ENCODE data around the gene POLR3E. TPM values are rescaled to one million over a fixed set of nuclear protein-coding genes. Genes with fewer than 3 reads are reported as not detected.

POLR3E gene
- polyA plus RNA-seq, 1 donor (not counting 4 experiments of a cell fraction or from before 2014, with no cell fraction given), result 74.0 TPM

DNA sequence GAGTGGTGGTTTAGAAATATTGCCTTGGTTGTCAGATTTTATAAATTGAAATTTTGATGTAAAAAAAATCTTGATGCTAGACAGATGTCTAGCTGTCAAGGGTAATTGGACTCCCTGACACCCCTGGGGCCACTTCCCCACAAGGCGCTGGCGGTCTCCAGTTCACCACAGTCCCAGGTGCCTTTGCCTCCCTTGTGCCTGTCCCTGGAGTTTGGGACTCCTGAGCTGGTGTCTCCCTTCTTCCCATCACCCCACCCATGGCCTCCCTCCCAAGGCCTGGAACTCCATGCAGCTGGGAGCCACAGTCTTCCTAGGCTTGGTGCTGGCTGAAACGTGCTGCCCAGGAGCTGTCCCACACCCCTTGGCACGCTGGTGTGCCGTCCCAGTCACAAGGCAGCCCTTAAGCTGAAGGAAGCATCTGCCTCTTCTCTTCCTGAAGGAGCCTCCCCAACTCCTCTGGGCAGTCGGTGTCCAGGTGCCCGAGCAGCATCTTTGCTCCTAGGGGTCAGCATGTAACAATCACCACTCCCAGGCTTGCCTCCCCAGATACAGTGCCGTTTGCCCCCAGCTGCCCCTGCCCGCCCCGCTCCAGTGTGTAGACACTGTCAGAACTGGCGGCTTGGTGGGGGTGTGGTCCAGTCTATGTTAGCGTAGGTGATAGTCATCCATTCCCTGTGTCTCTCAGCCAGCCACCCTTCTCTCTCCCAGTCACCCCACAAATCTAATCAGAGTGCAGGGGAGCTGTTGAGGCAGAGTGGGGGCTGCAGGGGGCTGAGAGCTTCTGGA is 26.2 kb downstream of the POLR3E start:
- no peaks in the 10 kb centered on the region for H3K4me1 ChIP-seq (ENCODE audit: control insufficient read depth, extremely low read depth, insufficient read depth, low read length)
- no peak for DNase-seq (ENCODE audit: low read depth, low spot score)
- peaks cover 2% of the 10 kb centered on the region for H4K20me1 ChIP-seq (ENCODE audit: control insufficient read depth, extremely low read depth, insufficient read depth, low read length)
- H3K27ac ChIP-seq (ENCODE audit: control insufficient read depth, insufficient read depth, low read length), result no peak overlapping the region
- no peak overlapping the region for H2AFZ ChIP-seq (ENCODE audit: control insufficient read depth, low read length)
- no peaks in the 10 kb centered on the region for H3K27me3 ChIP-seq (ENCODE audit: control insufficient read depth, extremely low read depth, insufficient read depth, low read length)
- dilution Hi-C loops (cut with MboI; ENCODE audit: extremely low pct_ligation_motif_present, low sequenced_read_pairs), result no loop called here
- no peak for FAIRE-seq
- TF ChIP-seq, protein P1, sequence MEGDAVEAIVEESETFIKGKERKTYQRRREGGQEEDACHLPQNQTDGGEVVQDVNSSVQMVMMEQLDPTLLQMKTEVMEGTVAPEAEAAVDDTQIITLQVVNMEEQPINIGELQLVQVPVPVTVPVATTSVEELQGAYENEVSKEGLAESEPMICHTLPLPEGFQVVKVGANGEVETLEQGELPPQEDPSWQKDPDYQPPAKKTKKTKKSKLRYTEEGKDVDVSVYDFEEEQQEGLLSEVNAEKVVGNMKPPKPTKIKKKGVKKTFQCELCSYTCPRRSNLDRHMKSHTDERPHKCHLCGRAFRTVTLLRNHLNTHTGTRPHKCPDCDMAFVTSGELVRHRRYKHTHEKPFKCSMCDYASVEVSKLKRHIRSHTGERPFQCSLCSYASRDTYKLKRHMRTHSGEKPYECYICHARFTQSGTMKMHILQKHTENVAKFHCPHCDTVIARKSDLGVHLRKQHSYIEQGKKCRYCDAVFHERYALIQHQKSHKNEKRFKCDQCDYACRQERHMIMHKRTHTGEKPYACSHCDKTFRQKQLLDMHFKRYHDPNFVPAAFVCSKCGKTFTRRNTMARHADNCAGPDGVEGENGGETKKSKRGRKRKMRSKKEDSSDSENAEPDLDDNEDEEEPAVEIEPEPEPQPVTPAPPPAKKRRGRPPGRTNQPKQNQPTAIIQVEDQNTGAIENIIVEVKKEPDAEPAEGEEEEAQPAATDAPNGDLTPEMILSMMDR (optimal IDR thresholded peaks at IDR 0.05 in 1 of 3, IDR thresholded peaks at IDR 0.05 in 1 of 3, conservative IDR thresholded peaks at IDR 0.05 in 1 of 3; ENCODE audit: extremely low read depth in 1 of 3, insufficient read depth in 2 of 3, low read length in 3 of 3), result no peak
- TF ChIP-seq EZH2 (IDR thresholded peaks at IDR 0.05; ENCODE audit: low read length), result no peak
- H3K4me2 ChIP-seq (ENCODE audit: control insufficient read depth, extremely low read depth, insufficient read depth, low read depth, low read length), result no peak overlapping the region
- no peak overlapping the region for H3K4me3 ChIP-seq (ENCODE audit: control insufficient read depth in 2 of 3, extremely low read depth in 1 of 3, insufficient read depth in 2 of 3, low read depth in 1 of 3, low read length in 3 of 3)
- no peak overlapping the region for H3K9ac ChIP-seq (ENCODE audit: control insufficient read depth, extremely low read depth, insufficient read depth, low read length)
- no peaks in the 10 kb centered on the region for H3K9me1 ChIP-seq (ENCODE audit: control insufficient read depth, extremely low read depth, insufficient read depth, low read length)
- H3K36me3 ChIP-seq (ENCODE audit: control insufficient read depth in 2 of 2, extremely low read depth in 1 of 2, insufficient read depth in 2 of 2, low read length in 2 of 2), result peaks cover 20 to 57% of the 10 kb centered on the region in 2 experiments
- no peaks in the 10 kb centered on the region for H3K9me3 ChIP-seq (ENCODE audit: control insufficient read depth, low read depth, low read length)
- peaks cover 12% of the 10 kb centered on the region for H3K79me2 ChIP-seq (ENCODE audit: control insufficient read depth, insufficient read depth, low read length)

DNA sequence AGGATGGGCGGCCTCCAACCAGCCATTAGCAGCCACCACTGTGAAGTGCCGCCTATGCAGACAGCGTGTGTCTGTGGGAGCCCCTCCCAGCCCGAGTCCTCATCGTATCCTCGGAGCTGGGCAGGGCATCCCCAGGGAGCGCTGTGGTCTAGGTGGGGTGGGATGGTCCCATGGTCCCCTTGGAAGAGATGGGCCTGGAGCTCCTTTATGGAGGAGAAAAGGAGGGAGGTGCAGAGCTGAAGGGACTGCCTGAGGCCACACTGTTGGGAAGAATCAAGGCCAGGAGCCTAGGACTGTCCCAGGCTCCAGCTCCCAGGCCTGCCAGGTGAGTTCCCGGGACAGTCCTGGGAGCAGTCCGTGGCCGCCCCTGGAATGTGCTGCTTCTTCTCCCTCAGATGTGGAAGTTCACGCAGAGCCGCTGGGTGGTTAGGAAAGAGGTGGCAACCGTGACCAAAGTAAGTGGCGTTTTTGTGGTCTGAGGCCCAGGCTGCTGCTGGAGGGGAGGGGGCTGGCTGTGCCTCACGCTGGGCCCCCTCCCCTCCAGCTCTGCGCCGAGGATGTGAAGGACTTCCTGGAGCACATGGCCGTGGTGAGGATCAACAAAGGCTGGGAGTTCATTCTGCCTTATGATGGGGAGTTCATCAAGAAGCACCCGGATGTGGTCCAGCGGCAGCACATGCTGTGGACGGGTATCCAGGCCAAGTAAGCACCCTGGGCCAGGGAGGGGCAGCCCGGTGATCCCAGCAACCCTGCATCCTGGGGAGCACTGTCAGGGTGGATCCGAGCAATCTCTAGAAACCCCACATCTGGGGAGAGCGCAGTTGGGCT is 27.0 kb downstream of the POLR3E start:
- H3K4me3 ChIP-seq (ENCODE audit: control insufficient read depth in 2 of 3, extremely low read depth in 1 of 3, insufficient read depth in 2 of 3, low read depth in 1 of 3, low read length in 3 of 3), result no peak overlapping the region
- dilution Hi-C loops (cut with MboI; ENCODE audit: extremely low pct_ligation_motif_present, low sequenced_read_pairs), result no loop called here
- no peaks in the 10 kb centered on the region for H3K27me3 ChIP-seq (ENCODE audit: control insufficient read depth, extremely low read depth, insufficient read depth, low read length)
- no peak overlapping the region for H3K27ac ChIP-seq (ENCODE audit: control insufficient read depth, insufficient read depth, low read length)
- FAIRE-seq (no peak), DNase-seq (ENCODE audit: low read depth, low spot score) (no peak)
- TF ChIP-seq EZH2 (IDR thresholded peaks at IDR 0.05; ENCODE audit: low read length), result no peak
- TF ChIP-seq, protein P1 (optimal IDR thresholded peaks at IDR 0.05 in 1 of 3, IDR thresholded peaks at IDR 0.05 in 1 of 3, conservative IDR thresholded peaks at IDR 0.05 in 1 of 3; ENCODE audit: extremely low read depth in 1 of 3, insufficient read depth in 2 of 3, low read length in 3 of 3), result no peak
- peaks cover 18 to 53% of the 10 kb centered on the region in 2 experiments for H3K36me3 ChIP-seq (ENCODE audit: control insufficient read depth in 2 of 2, extremely low read depth in 1 of 2, insufficient read depth in 2 of 2, low read length in 2 of 2)
- H3K9me1 ChIP-seq (ENCODE audit: control insufficient read depth, extremely low read depth, insufficient read depth, low read length), result no peaks in the 10 kb centered on the region
- H2AFZ ChIP-seq (ENCODE audit: control insufficient read depth, low read length), result no peak overlapping the region
- no peaks in the 10 kb centered on the region for H3K4me1 ChIP-seq (ENCODE audit: control insufficient read depth, extremely low read depth, insufficient read depth, low read length)
- peaks cover 12% of the 10 kb centered on the region for H3K79me2 ChIP-seq (ENCODE audit: control insufficient read depth, insufficient read depth, low read length)
- no peaks in the 10 kb centered on the region for H3K9me3 ChIP-seq (ENCODE audit: control insufficient read depth, low read depth, low read length)
- no peak overlapping the region for H3K9ac ChIP-seq (ENCODE audit: control insufficient read depth, extremely low read depth, insufficient read depth, low read length)
- H3K4me2 ChIP-seq (ENCODE audit: control insufficient read depth, extremely low read depth, insufficient read depth, low read depth, low read length), result no peak overlapping the region
- H4K20me1 ChIP-seq (ENCODE audit: control insufficient read depth, extremely low read depth, insufficient read depth, low read length), result peaks cover 2% of the 10 kb centered on the region
